ENCODE measurements around the gene ITM2C.

The ITM2C gene

GRCh38 chr2:230886206-230886605, 21.5 kb downstream of the ITM2C start:
- DNase-seq (ENCODE audit: low read depth), result no peak
- no peak for TF ChIP-seq CTCF (IDR thresholded peaks at IDR 0.05; ENCODE audit: insufficient read depth, low read depth, low read length, missing control alignments)
- H3K4me3 ChIP-seq (ENCODE audit: low read length), result no peak overlapping the region

- no peak for DNase-seq (ENCODE audit: low read depth)
Measured at GRCh38 chr2:230886671-230887071, 21.9 kb downstream of the ITM2C start.

DNA sequence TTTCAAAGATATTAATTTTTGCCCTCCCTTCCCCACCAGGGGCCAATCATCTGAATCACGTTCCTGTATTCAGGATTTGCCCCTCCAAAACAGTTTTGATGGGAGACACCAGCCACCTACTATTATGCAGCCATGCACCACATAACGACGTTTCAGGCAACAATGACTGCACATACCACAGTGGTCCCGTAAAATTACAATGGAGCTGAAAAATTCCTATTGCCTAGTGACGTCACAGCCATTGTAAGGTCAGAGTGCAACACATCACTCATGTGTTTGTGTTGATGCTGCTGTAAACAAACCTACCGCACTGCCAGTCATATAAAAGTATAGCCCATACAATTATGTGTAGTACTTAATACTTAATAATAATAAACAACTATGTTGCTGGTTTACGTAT, 22.6 kb downstream of the ITM2C start:
- TF ChIP-seq CTCF (IDR thresholded peaks at IDR 0.05; ENCODE audit: insufficient read depth, low read depth, low read length, missing control alignments), result no peak

More at GRCh38 chr2:230886671-230887071, 21.9 kb downstream of the ITM2C start:
- H3K4me3 ChIP-seq (ENCODE audit: low read length), result no peak overlapping the region
- TF ChIP-seq CTCF (IDR thresholded peaks at IDR 0.05; ENCODE audit: insufficient read depth, low read depth, low read length, missing control alignments), result no peak

DNA sequence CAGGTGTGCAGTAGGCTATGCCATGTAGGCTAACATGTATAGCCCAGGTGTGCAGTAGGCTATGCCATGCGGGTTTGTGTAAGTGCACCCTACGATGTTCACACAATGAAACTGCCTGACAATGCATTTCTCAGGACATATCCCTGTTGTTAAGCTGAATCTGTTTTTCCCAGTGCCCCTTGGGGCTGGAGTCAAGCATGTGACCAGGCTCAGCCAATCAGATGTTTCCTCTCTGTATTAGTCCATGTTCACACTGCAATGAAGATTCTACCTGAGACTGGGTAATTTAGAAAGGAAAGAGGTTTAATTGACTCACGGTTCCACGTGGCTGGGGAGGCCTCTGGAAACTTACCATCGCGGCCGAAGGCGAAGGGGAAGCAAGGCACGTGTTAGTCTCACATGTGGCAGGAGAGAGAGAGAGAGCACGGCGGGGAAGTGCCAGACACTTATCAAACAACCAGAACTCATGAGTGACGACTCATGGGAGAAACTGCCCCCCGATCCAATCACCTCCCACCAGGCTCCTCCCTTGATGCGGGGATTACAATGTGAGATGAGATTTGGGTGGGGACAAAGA, 24.2 kb downstream of the ITM2C start:
- no peak for TF ChIP-seq CTCF (IDR thresholded peaks at IDR 0.05; ENCODE audit: insufficient read depth, low read depth, low read length, missing control alignments)
- no peak overlapping the region for H3K4me3 ChIP-seq (ENCODE audit: low read length)
- no peak for DNase-seq (ENCODE audit: low read depth)

More for the DNA sequence above, 22.6 kb downstream of the ITM2C start:
- DNase-seq (ENCODE audit: low read depth), result no peak
- H3K4me3 ChIP-seq (ENCODE audit: low read length), result no peak overlapping the region

- TF ChIP-seq CTCF (IDR thresholded peaks at IDR 0.05; ENCODE audit: insufficient read depth, low read depth, low read length, missing control alignments), result no peak
- H3K4me3 ChIP-seq (ENCODE audit: low read length), result no peak overlapping the region
- DNase-seq (ENCODE audit: low read depth), result no peak
Measured at GRCh38 chr2:230889911-230890601, 25.3 kb downstream of the ITM2C start.

- no peak overlapping the region for H3K4me3 ChIP-seq (ENCODE audit: low read length)
- no peak for DNase-seq (ENCODE audit: low read depth)
- TF ChIP-seq CTCF (IDR thresholded peaks at IDR 0.05; ENCODE audit: insufficient read depth, low read depth, low read length, missing control alignments), result no peak
Measured at GRCh38 chr2:230890646-230891045, 25.9 kb downstream of the ITM2C start.

- TF ChIP-seq CTCF (IDR thresholded peaks at IDR 0.05; ENCODE audit: insufficient read depth, low read depth, low read length, missing control alignments), result no peak
- no peak for DNase-seq (ENCODE audit: low read depth)
- H3K4me3 ChIP-seq (ENCODE audit: low read length), result no peak overlapping the region
Measured at GRCh38 chr2:230891064-230891463, 26.3 kb downstream of the ITM2C start.

Data from epithelial cell of esophagus (primary cell).